ENCODE results near the gene PPFIA1.

DNA sequence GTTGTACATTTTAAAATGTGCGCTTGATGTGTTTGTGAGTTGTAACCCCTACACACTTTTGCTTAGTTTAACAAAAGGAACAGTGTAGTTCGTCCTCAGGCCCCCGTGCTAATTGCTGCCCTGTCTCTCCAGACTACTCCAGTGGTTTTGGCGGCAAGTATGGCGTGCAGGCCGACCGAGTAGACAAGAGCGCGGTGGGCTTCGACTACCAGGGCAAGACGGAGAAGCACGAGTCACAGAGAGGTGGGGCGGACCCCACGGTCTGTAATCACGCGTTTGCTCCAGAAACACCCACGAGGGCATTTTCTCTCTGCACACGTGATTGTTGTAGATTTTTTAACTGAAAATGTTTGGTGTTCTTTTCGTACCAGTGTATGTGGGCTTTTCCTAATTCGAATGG lies 146.4 kb downstream of the PPFIA1 start:
- TF ChIP-seq EZH2 (IDR thresholded peaks at IDR 0.05; ENCODE audit: borderline replicate concordance, low read depth, low read length, poor library complexity, severe bottlenecking) (no peak), CTCF (conservative IDR thresholded peaks at IDR 0.05; ENCODE audit: low read depth, low read length) (no peak)

Measured in A673 (cell line).